Measurements from ENCODE around the gene CYTH1. TPM values are rescaled to one million over a fixed set of nuclear protein-coding genes. Genes with fewer than 3 reads are reported as not detected.
A peak's percentile ranks its signal among the peaks of the same experiment; 100 is the strongest.

CYTH1 gene
- polyA plus RNA-seq, 2 of the 4 experiments (the other 2 are of a cell fraction): 38.5 to 46.2 TPM

GRCh38 chr17:78728495-78728894 lies 53.6 kb downstream of the CYTH1 start:
- H3K4me1 ChIP-seq: peaks cover 16% of the 10 kb centered on the region
- no peak overlapping the region for H3K4me3 ChIP-seq
- no peak overlapping the region for H3K27ac ChIP-seq
- no peak for FAIRE-seq
- no peaks in the 10 kb centered on the region for H3K9me3 ChIP-seq
- no peak for DNase-seq (ENCODE audit: low read depth in 1 of 2, low spot score in 1 of 2)
- WGBS (ENCODE audit: missing lambda C conversion rate): 89% methylated on average over 7 of the region's 7 CpGs
- POLR2A ChIA-PET: no interaction called here
- no peak overlapping the region for H3K4me2 ChIP-seq
- CTCF ChIA-PET: interaction anchor here (0.7 to 2.1 kb wide), 6 partner anchors 14 to 361 kb away, joined by 3 to 14 read pairs (median 4); no protein-coding TSS in a partner anchor
- TF ChIP-seq SMC3 (IDR thresholded peaks at IDR 0.05) (no peak), GATA3 (IDR thresholded peaks at IDR 0.05; ENCODE audit: borderline replicate concordance) (no peak), TFCP2L1 (CRISPR knock-in tag; IDR thresholded peaks at IDR 0.05) (no peak), RNF2 (IDR thresholded peaks at IDR 0.05; ENCODE audit: borderline replicate concordance, low read depth) (no peak), HEYL (CRISPR knock-in tag; IDR thresholded peaks at IDR 0.05) (no peak), HOXA7 (CRISPR knock-in tag; IDR thresholded peaks at IDR 0.05) (no peak), CEBPB (IDR thresholded peaks at IDR 0.05) (no peak), ELK1 (IDR thresholded peaks at IDR 0.05; ENCODE audit: low read depth, low read length) (no peak), RCOR1 (IDR thresholded peaks at IDR 0.05; ENCODE audit: low read depth, low read length) (no peak), PHF8 (IDR thresholded peaks at IDR 0.05; ENCODE audit: borderline replicate concordance, low read depth) (no peak), CTCF (IDR thresholded peaks at IDR 0.05) (no peak), USF2 (IDR thresholded peaks at IDR 0.05) (no peak), FOSL2 (IDR thresholded peaks at IDR 0.05) (no peak), FOSL2 (CRISPR knock-in tag; IDR thresholded peaks at IDR 0.05) (no peak), EP300 (IDR thresholded peaks at IDR 0.05) (no peak), E2F6 (IDR thresholded peaks at IDR 0.05; ENCODE audit: borderline replicate concordance, low read depth) (no peak), ZSCAN20 (CRISPR knock-in tag; IDR thresholded peaks at IDR 0.05) (no peak), CBX8 (IDR thresholded peaks at IDR 0.05) (no peak), BHLHE40 (IDR thresholded peaks at IDR 0.05; ENCODE audit: low read depth, low read length) (no peak)
- ATAC-seq: no peak

GRCh38 chr17:78727476-78728229 lies 54.4 kb downstream of the CYTH1 start:
- no peak; a peak in 1 of 6 replicates for ATAC-seq
- POLR2A ChIA-PET: no interaction called here
- Histone ChIP-seq H3K9me3 (no peaks in the 10 kb centered on the region), H3K4me1 (peaks cover 16% of the 10 kb centered on the region), H3K4me3 (no peak overlapping the region), H3K27ac (no peak overlapping the region), H3K4me2 (no peak overlapping the region)
- CTCF ChIA-PET: interaction anchor here (1.1 to 2.9 kb wide), 8 partner anchors 9 to 367 kb away, joined by 3 to 15 read pairs (median 6); no protein-coding TSS in a partner anchor
- TF ChIP-seq RAD21 (conservative IDR thresholded peaks at IDR 0.05 in 1 of 2, IDR thresholded peaks at IDR 0.05 in 1 of 2) (0 out of 5 replicates have a peak, but pooled peaks of 1 of the 2 experiments have one; percentile 7), HES2 (IDR thresholded peaks at IDR 0.05) (no peak)
- DNase-seq (ENCODE audit: low read depth in 1 of 2, low spot score in 1 of 2): no peak
- FAIRE-seq: no peak
- 91% methylated on average over 11 of the region's 11 CpGs for WGBS (ENCODE audit: missing lambda C conversion rate)
